ENCODE measurements around the gene TNFAIP3.

DNA sequence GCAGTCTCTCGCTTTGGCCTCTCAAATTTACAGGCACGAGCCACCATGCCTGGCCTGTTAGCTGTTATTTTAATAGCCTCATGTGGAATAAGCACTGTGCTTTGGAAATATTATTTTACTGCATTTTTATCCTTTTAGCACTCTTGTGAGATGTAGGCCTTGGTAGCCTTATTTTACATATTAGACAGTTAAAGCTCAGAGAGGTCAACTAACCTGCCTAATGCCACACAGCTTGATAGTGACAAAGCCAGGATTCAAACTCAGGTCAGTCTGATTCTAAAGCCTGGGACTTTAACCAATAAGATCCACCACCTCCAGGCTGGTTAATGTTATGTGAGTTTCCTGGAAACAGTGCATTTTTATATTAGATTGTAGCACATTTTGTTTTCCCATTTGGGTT lies 9.5 kb downstream of the TNFAIP3 start:
- TF ChIP-seq, protein P1, sequence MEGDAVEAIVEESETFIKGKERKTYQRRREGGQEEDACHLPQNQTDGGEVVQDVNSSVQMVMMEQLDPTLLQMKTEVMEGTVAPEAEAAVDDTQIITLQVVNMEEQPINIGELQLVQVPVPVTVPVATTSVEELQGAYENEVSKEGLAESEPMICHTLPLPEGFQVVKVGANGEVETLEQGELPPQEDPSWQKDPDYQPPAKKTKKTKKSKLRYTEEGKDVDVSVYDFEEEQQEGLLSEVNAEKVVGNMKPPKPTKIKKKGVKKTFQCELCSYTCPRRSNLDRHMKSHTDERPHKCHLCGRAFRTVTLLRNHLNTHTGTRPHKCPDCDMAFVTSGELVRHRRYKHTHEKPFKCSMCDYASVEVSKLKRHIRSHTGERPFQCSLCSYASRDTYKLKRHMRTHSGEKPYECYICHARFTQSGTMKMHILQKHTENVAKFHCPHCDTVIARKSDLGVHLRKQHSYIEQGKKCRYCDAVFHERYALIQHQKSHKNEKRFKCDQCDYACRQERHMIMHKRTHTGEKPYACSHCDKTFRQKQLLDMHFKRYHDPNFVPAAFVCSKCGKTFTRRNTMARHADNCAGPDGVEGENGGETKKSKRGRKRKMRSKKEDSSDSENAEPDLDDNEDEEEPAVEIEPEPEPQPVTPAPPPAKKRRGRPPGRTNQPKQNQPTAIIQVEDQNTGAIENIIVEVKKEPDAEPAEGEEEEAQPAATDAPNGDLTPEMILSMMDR (IDR thresholded peaks at IDR 0.05; ENCODE audit: insufficient read depth, low read length): no peak
- no peak for TF ChIP-seq POLR2AphosphoS5 (IDR thresholded peaks at IDR 0.05; ENCODE audit: low read depth)
- TF ChIP-seq, protein P2, sequence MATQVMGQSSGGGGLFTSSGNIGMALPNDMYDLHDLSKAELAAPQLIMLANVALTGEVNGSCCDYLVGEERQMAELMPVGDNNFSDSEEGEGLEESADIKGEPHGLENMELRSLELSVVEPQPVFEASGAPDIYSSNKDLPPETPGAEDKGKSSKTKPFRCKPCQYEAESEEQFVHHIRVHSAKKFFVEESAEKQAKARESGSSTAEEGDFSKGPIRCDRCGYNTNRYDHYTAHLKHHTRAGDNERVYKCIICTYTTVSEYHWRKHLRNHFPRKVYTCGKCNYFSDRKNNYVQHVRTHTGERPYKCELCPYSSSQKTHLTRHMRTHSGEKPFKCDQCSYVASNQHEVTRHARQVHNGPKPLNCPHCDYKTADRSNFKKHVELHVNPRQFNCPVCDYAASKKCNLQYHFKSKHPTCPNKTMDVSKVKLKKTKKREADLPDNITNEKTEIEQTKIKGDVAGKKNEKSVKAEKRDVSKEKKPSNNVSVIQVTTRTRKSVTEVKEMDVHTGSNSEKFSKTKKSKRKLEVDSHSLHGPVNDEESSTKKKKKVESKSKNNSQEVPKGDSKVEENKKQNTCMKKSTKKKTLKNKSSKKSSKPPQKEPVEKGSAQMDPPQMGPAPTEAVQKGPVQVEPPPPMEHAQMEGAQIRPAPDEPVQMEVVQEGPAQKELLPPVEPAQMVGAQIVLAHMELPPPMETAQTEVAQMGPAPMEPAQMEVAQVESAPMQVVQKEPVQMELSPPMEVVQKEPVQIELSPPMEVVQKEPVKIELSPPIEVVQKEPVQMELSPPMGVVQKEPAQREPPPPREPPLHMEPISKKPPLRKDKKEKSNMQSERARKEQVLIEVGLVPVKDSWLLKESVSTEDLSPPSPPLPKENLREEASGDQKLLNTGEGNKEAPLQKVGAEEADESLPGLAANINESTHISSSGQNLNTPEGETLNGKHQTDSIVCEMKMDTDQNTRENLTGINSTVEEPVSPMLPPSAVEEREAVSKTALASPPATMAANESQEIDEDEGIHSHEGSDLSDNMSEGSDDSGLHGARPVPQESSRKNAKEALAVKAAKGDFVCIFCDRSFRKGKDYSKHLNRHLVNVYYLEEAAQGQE (IDR thresholded peaks at IDR 0.05; ENCODE audit: insufficient replicate concordance, low read depth): no peak
- TF ChIP-seq GABPA (IDR thresholded peaks at IDR 0.05; ENCODE audit: low read depth): no peak

Measured in HL-60 (cell line).